BLaER1 treated with 17β-estradiol and CSF1 and Interleukin-3, amounts not matched to agents 10 nM and 100 nM (cell line): ENCODE results near the gene SPESP1.
A peak's percentile ranks its signal among the peaks of the same experiment; 100 is the strongest.

Source experiments
- H3K27ac ChIP-seq, 11 experiments: shearing (Covaris generic); formaldehyde crosslinking; 2 replicates each; pipeline ENCODE4 v1.8.1; 2022
- H3K27me3 ChIP-seq, 11 experiments: shearing (Covaris generic); formaldehyde crosslinking; 2 replicates each; pipeline ENCODE4 v1.8.1; 2022
- H3K36me3 ChIP-seq, 11 experiments: shearing (Covaris generic); formaldehyde crosslinking; 2 replicates each; pipeline ENCODE4 v1.8.1; 2022
- H3K4me1 ChIP-seq, 10 experiments: shearing (Covaris generic); formaldehyde crosslinking; 2 replicates each; pipeline ENCODE4 v1.8.1; 2022
- H3K4me2 ChIP-seq, 11 experiments: shearing (Covaris generic); formaldehyde crosslinking; 2 replicates each; pipeline ENCODE4 v1.8.1; 2022
- H3K4me3 ChIP-seq, 10 experiments: shearing (Covaris generic); formaldehyde crosslinking; 2 replicates each; pipeline ENCODE4 v1.8.1; 2022
- H3K9ac ChIP-seq, 11 experiments: shearing (Covaris generic); formaldehyde crosslinking; 2 replicates each; pipeline ENCODE4 v1.8.1; 2022
- H3K9me3 ChIP-seq, 11 experiments: shearing (Covaris generic); formaldehyde crosslinking; replicated peaks in 1 of 11; 2 replicates each; pipeline ENCODE4 v1.8.1; 2022
- H4K20me1 ChIP-seq, 11 experiments: shearing (Covaris generic); formaldehyde crosslinking; 2 replicates each; pipeline ENCODE4 v1.8.1; 2022
- Cebpa-rat ChIP-seq, 11 experiments: shearing (Covaris generic); IDR thresholded peaks; 2 replicates each; pipeline ENCODE4 v1.8.1; 2022

Gene SPESP1

DNA sequence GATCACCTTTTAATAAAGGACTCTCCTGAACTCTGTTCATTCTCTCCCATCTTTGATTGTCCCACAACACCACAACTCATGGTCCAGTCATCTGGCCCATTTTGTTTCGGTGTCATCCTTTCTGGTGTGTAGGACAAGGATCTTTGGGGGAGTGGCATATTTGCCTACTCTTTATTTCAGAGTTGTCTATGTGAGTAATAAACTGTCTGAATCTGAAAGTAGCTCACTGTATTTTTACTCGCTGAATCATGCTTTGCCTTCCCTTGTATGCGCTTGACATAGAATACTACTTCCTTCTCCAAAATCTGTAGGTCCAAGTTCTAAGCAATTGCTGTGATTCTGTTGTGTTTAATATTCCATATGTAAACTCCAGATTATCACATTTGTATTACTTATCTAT is 54.3 kb downstream of the SPESP1 start:
- Histone ChIP-seq H3K4me2 (peak overlapping the region in 7 of 11 experiments; percentile 5 to 43 (median 20); a peak in 7 of 22 replicates), H3K4me1 (peaks cover 4 to 13% (median 10%) of the 10 kb centered on the region in 10 experiments; a peak in 15 of 20 replicates), H3K27ac (no peak overlapping the region), H3K27me3 (no peaks in the 10 kb centered on the region), H3K9ac (no peak overlapping the region), H3K4me3 (no peak overlapping the region), H4K20me1 (no peaks in the 10 kb centered on the region), H3K36me3 (no peaks in the 10 kb centered on the region), H3K9me3 (peaks cover 0 to 5% (median 0%) of the 10 kb centered on the region in 11 experiments; a peak in 1 of 22 replicates)
- TF ChIP-seq Cebpa-rat (IDR thresholded peaks at IDR 0.05), result no peak

- no peak overlapping the region for H3K4me2 ChIP-seq
- H3K27me3 ChIP-seq, result no peaks in the 10 kb centered on the region
- H3K36me3 ChIP-seq, result no peaks in the 10 kb centered on the region
- peaks cover 4 to 13% (median 10%) of the 10 kb centered on the region in 10 experiments; a peak in 15 of 20 replicates for H3K4me1 ChIP-seq
- no peak for TF ChIP-seq Cebpa-rat (IDR thresholded peaks at IDR 0.05)
- no peak overlapping the region for H3K27ac ChIP-seq
- H3K4me3 ChIP-seq, result no peak overlapping the region
- H3K9ac ChIP-seq, result no peak overlapping the region
- no peaks in the 10 kb centered on the region for H4K20me1 ChIP-seq
- peaks cover 0 to 5% (median 0%) of the 10 kb centered on the region in 11 experiments; a peak in 1 of 22 replicates for H3K9me3 ChIP-seq
These were observed 55.1 kb downstream of the SPESP1 start for GRCh38 chr15:68985361-68985891.

GRCh38 chr15:68986322-68986721 is 56.0 kb downstream of the SPESP1 start:
- Histone ChIP-seq H3K9me3 (peaks cover 0 to 5% (median 0%) of the 10 kb centered on the region in 11 experiments; a peak in 1 of 22 replicates), H3K27me3 (no peaks in the 10 kb centered on the region), H3K4me1 (peaks cover 4 to 16% (median 10%) of the 10 kb centered on the region in 10 experiments; a peak in 15 of 20 replicates), H4K20me1 (no peaks in the 10 kb centered on the region), H3K4me3 (no peak overlapping the region), H3K4me2 (no peak overlapping the region), H3K9ac (no peak overlapping the region), H3K36me3 (no peaks in the 10 kb centered on the region), H3K27ac (no peak overlapping the region)
- no peak for TF ChIP-seq Cebpa-rat (IDR thresholded peaks at IDR 0.05)

- no peaks in the 10 kb centered on the region for H4K20me1 ChIP-seq
- no peak overlapping the region for H3K4me3 ChIP-seq
- TF ChIP-seq Cebpa-rat (IDR thresholded peaks at IDR 0.05), result no peak
- H3K4me1 ChIP-seq, result peaks cover 4 to 16% (median 10%) of the 10 kb centered on the region in 10 experiments; a peak in 15 of 20 replicates
- no peak overlapping the region for H3K9ac ChIP-seq
- no peak overlapping the region for H3K27ac ChIP-seq
- no peaks in the 10 kb centered on the region for H3K27me3 ChIP-seq
- peaks cover 0 to 5% (median 0%) of the 10 kb centered on the region in 11 experiments; a peak in 1 of 22 replicates for H3K9me3 ChIP-seq
- no peaks in the 10 kb centered on the region for H3K36me3 ChIP-seq
- no peak overlapping the region for H3K4me2 ChIP-seq
These were observed 56.8 kb downstream of the SPESP1 start for GRCh38 chr15:68987120-68987519.

DNA sequence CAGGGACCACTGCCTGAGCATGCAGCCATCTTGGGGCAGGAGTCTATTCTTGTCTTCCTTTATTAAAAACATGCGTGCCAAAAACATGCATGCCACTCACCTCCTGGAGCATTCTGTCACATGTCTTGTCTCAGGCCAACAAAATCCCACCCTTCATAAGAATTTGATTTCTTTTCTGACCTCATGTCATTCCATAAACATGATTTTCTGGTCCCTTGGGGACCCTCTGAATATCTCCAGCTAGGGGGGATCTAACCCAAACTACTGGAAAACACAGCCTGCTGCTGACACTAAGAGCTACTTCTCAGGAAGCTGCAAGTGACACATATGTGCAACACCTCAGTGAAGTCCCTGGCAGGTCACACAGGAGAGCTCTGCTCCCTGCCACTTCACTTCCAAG is 57.4 kb downstream of the SPESP1 start:
- Histone ChIP-seq H3K36me3 (no peaks in the 10 kb centered on the region), H3K4me2 (no peak overlapping the region), H3K27ac (no peak overlapping the region), H4K20me1 (no peaks in the 10 kb centered on the region), H3K4me3 (no peak overlapping the region), H3K9ac (no peak overlapping the region), H3K9me3 (peaks cover 0 to 5% (median 0%) of the 10 kb centered on the region in 11 experiments; a peak in 1 of 22 replicates), H3K4me1 (peaks cover 4 to 16% (median 10%) of the 10 kb centered on the region in 10 experiments; a peak in 15 of 20 replicates), H3K27me3 (no peaks in the 10 kb centered on the region)
- TF ChIP-seq Cebpa-rat (IDR thresholded peaks at IDR 0.05), result no peak

DNA sequence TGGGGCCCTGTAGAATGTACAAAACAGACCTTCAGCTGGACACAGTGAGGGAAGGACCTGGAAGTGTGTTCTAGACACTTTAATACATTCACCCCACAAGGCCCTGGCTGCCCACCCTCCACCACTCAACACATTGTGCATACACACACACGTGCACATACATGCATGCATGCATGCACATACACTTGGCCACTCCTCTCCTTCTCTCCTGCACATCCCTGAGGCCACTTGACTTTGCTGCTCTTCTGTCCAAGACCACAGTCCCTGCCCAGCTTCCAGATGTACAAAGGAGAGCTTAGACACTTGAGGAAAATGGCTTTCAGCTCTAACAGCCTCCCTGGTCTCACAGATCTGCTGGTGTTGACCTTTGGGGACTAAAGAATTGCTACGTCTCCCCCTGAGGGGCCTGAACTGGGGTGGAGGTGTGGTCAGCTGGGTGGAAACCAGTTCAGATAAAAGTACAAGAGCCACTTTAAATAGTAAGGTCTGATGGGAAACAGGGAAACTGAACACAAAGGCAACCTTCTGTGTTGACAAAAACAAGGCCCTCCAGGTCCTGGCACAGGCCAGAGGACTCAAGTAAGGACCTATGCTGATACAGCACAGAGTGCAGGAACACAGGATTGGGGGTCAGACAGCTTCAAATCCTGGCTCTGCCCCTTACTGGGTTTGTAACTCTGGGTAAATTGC is 59.4 kb downstream of the SPESP1 start:
- Histone ChIP-seq H3K27ac (no peak overlapping the region), H3K9me3 (peaks cover 0 to 5% (median 0%) of the 10 kb centered on the region in 11 experiments; a peak in 1 of 22 replicates), H3K4me3 (no peak overlapping the region), H3K27me3 (no peaks in the 10 kb centered on the region), H3K4me1 (peaks cover 0 to 9% (median 0%) of the 10 kb centered on the region in 10 experiments; a peak in 4 of 20 replicates), H4K20me1 (no peaks in the 10 kb centered on the region), H3K4me2 (no peak overlapping the region), H3K36me3 (no peaks in the 10 kb centered on the region), H3K9ac (no peak overlapping the region)
- TF ChIP-seq Cebpa-rat (IDR thresholded peaks at IDR 0.05), result no peak

GRCh38 chr15:68990231-68990991 is 60.1 kb downstream of the SPESP1 start:
- no peaks in the 10 kb centered on the region for H3K36me3 ChIP-seq
- H3K4me1 ChIP-seq, result 0 out of 20 replicates have a peak, but pooled peaks cover 0 to 9% (median 0%) of the 10 kb centered on the region in 10 experiments
- no peak overlapping the region for H3K9ac ChIP-seq
- no peak for TF ChIP-seq Cebpa-rat (IDR thresholded peaks at IDR 0.05)
- H3K27ac ChIP-seq, result no peak overlapping the region
- no peaks in the 10 kb centered on the region for H3K27me3 ChIP-seq
- no peaks in the 10 kb centered on the region for H4K20me1 ChIP-seq
- H3K9me3 ChIP-seq, result peaks cover 0 to 5% (median 0%) of the 10 kb centered on the region in 11 experiments; a peak in 1 of 22 replicates
- no peak overlapping the region for H3K4me2 ChIP-seq
- H3K4me3 ChIP-seq, result no peak overlapping the region

DNA sequence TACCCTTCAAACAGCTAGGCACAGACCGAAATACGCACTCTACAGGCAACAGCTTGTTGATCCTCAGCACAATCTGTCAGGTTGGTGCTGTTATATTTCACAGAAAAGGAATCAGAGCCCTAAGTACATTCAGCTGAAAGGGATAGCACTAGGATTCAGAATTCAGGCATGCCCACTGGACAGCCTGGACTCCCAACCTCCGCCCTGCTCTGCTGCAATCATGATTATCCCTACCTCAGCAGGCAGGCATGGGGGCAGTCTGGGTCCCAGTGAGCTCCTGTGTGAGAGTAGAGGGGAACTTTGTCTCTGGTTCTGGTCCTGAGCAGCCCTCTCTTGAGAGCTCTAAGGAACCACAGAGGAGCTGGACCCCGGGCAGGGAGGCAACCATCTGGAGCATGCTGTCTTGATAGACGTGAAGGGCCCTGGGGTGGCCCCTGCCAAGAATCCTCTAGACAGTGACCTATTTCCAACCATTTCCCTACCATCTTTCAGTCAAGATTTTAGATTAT is 60.7 kb downstream of the SPESP1 start:
- H4K20me1 ChIP-seq, result no peaks in the 10 kb centered on the region
- no peak overlapping the region for H3K27ac ChIP-seq
- H3K9ac ChIP-seq, result no peak overlapping the region
- H3K4me3 ChIP-seq, result no peak overlapping the region
- no peaks in the 10 kb centered on the region for H3K36me3 ChIP-seq
- peaks cover 0 to 5% (median 0%) of the 10 kb centered on the region in 11 experiments; a peak in 1 of 22 replicates for H3K9me3 ChIP-seq
- no peaks in the 10 kb centered on the region for H3K27me3 ChIP-seq
- no peak overlapping the region for H3K4me2 ChIP-seq
- H3K4me1 ChIP-seq, result 0 out of 20 replicates have a peak, but pooled peaks cover 0 to 9% (median 0%) of the 10 kb centered on the region in 10 experiments
- no peak for TF ChIP-seq Cebpa-rat (IDR thresholded peaks at IDR 0.05)

GRCh38 chr15:68991723-68992122 is 61.4 kb downstream of the SPESP1 start:
- TF ChIP-seq Cebpa-rat (IDR thresholded peaks at IDR 0.05), result no peak

More at GRCh38 chr15:68991723-68992122, 61.4 kb downstream of the SPESP1 start:
- Histone ChIP-seq H3K27ac (no peak overlapping the region), H3K4me2 (no peak overlapping the region), H3K4me1 (0 out of 20 replicates have a peak, but pooled peaks cover 0 to 9% (median 0%) of the 10 kb centered on the region in 10 experiments), H3K9me3 (peaks cover 0 to 5% (median 0%) of the 10 kb centered on the region in 11 experiments; a peak in 1 of 22 replicates), H3K27me3 (no peaks in the 10 kb centered on the region), H4K20me1 (no peaks in the 10 kb centered on the region), H3K4me3 (no peak overlapping the region), H3K9ac (no peak overlapping the region), H3K36me3 (no peaks in the 10 kb centered on the region)
